Measurements from ENCODE around the gene ARHGAP33. TPM values are rescaled to one million over a fixed set of nuclear protein-coding genes. Genes with fewer than 3 reads are reported as not detected.
A peak's percentile ranks its signal among the peaks of the same experiment; 100 is the strongest.

ARHGAP33 gene
- total and polyA plus RNA-seq, 2 of the 4 experiments (the other 2 are of a cell fraction) = 0.72 to 11.9 TPM

DNA sequence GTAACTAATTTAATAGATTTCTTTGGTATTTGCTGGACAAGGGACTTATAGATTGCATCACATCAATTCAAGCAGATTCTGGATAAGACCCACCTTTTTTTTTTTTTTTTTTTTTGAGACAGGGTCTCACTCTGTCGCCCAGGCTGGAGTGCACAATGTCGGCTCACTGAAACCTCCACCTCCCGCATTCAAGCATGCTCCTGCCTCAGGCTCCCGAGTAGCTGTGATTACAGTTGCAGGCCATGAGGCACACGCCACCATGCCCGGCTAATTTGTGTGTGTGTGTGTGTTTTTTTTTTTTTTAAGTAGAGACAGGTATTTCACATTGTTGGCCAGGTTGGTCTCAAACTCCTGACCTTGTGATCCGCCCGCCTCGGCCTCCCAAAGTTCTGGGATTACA is 41.5 kb downstream of the ARHGAP33 start:
- in situ Hi-C loops (cut with MboI; ENCODE audit: low sequenced_read_pairs) = no loop called here
- no peak overlapping the region for H4K91ac ChIP-seq (ENCODE audit: insufficient read depth, low read depth, low read length)
- H2BK5ac ChIP-seq (ENCODE audit: low read depth, low read length, poor library complexity, severe bottlenecking) = no peak overlapping the region
- H2BK120ac ChIP-seq (ENCODE audit: low read depth, low read length) = no peak overlapping the region
- H4K20me1 ChIP-seq (ENCODE audit: insufficient read depth, low read length) = no peaks in the 10 kb centered on the region
- H3K4me3 ChIP-seq (ENCODE audit: insufficient read depth, low read depth, low read length) = no peak overlapping the region
- H3K4me1 ChIP-seq (ENCODE audit: control insufficient read depth, insufficient read depth, low read length) = no peaks in the 10 kb centered on the region
- H3K23ac ChIP-seq (ENCODE audit: low read depth, low read length) = no peak overlapping the region
- H3K79me1 ChIP-seq (ENCODE audit: low read depth in 1 of 2, low read length in 2 of 2) = no peaks in the 10 kb centered on the region
- H2AK5ac ChIP-seq (ENCODE audit: low read depth, low read length) = no peak overlapping the region
- no peak overlapping the region for H3K4me2 ChIP-seq (ENCODE audit: low read depth, low read length)
- no CpG with 5 or more reads among the region's 9 CpGs for WGBS, 2 experiments (ENCODE audit: extremely low coverage in 2 of 2, insufficient read length in 1 of 2)
- dilution Hi-C loops (cut with HindIII; ENCODE audit: low sequenced_read_pairs, unreplicated experiment) = no loop called here
- H3K36me3 ChIP-seq (ENCODE audit: control insufficient read depth, insufficient read depth, low read length) = no peaks in the 10 kb centered on the region
- ATAC-seq (ENCODE audit: low read depth) = no peak
- H2BK15ac ChIP-seq (ENCODE audit: low read depth, low read length) = no peak overlapping the region
- BruUV-seq (replicated peaks) = no TSS peak
- no peak overlapping the region for H3K14ac ChIP-seq (replicated peaks; ENCODE audit: low read depth, low read length)
- POLR2A ChIA-PET (ENCODE audit: unreplicated experiment) = no interaction called here
- intact Hi-C loops (cut with micrococcal nuclease) = no loop called here
- H3K4ac ChIP-seq (ENCODE audit: low read depth, low read length) = no peak overlapping the region
- DNase-seq = no peak
- no peak for TF ChIP-seq CHD1 (IDR thresholded peaks at IDR 0.05; ENCODE audit: low read depth, low read length)
- TF ChIP-seq CEBPB (IDR thresholded peaks at IDR 0.05; ENCODE audit: low read depth, low read length) = 0 out of 2 replicates have a peak, but pooled peaks have one; percentile 3
- H2AK9ac ChIP-seq (replicated peaks; ENCODE audit: low read depth, low read length, poor library complexity) = no peak overlapping the region
- no peak overlapping the region for H3K56ac ChIP-seq (ENCODE audit: extremely low read depth, insufficient read depth, low read length)
- no peak overlapping the region for H3K9ac ChIP-seq (ENCODE audit: low read depth, low read length)
- CTCF ChIA-PET = no interaction called here
- H4K5ac ChIP-seq (ENCODE audit: low read depth, low read length) = no peak overlapping the region
- H3K9me1 ChIP-seq (ENCODE audit: insufficient read depth, low read length) = no peaks in the 10 kb centered on the region
- no peak overlapping the region for H2AFZ ChIP-seq (replicated peaks; ENCODE audit: low read length, poor library complexity)
- H3K9me3 ChIP-seq (ENCODE audit: control insufficient read depth, insufficient read depth, low read length) = no peaks in the 10 kb centered on the region
- no peak overlapping the region for H4K8ac ChIP-seq (ENCODE audit: low read depth in 2 of 2, low read length in 2 of 2)
- peaks cover 16% of the 10 kb centered on the region; the same call in 1 of the 2 replicates for H3K27me3 ChIP-seq (ENCODE audit: control insufficient read depth, insufficient read depth, low read length)
- H3K18ac ChIP-seq (ENCODE audit: low read depth, low read length) = no peak overlapping the region
- no peak overlapping the region for H3K27ac ChIP-seq (ENCODE audit: insufficient read depth, low read length)
- no peak overlapping the region for H2BK20ac ChIP-seq (ENCODE audit: low read depth, low read length)

Data from IMR-90 (cell line).